ENCODE results near the gene FKBP10.
"Not testable (repeated sequence)": the region's sequence is repeated elsewhere in the genome, so short reads cannot be mapped to it uniquely, and the experiment has no call there.

The FKBP10 gene

DNA sequence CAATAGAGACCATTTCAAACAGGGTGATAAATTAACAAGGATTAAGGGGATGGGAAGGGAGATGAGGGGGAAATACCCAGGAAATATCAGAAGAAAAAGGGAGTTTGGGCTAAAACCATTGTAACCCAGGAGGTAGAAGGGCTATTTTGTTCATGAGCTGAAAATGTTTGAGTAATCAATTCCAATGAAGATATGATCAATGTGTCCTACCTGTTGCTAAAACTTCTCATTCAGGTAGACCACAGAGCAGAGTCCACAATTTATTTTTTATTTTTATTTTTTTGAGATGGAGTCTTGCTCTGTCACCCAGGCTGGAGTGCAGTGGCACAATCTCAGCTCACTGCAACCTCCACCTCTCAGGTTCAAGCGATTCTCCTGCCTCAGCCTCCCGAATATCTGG is 26.6 kb downstream of the FKBP10 start:
- not testable (repeated sequence) for DNase-seq

DNA sequence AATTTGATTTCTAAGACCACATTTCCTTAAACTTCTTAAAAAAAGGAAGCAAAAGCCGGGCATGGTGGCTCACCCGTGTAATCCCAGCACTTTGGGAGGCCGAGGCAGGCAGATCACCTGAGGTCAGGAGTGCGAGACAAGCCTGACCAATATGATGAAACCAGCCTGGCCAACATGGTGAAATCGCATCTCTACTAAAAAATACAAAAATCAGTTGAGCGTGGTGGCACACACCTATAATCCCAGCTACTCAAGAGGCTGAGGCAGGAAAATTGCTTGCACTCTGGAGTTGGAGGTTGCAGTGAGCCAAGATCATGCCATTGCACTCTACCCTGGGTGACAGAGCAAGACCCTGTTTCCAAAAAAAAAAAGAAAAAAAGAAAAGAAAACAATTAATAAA is 28.0 kb downstream of the FKBP10 start:
- not testable (repeated sequence) for DNase-seq

DNA sequence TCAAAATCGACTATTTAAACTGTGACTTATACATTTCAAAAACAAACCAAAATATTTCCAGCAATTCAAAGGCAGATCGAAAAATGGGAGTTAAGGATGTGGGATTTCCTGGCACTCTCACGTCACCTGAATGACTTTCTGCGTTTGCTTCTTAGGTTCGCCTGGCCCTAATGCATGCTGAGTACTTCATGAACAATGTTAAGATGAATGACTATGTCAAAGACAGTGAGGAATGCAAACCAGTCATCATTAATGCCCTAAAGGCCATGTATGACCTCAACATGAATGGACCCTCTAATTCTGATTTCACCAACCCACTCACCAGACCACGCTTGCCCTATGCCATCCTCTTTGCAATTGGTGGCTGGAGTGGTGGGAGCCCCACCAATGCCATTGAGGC is 32.2 kb downstream of the FKBP10 start:
- DNase-seq = no peak

DNA sequence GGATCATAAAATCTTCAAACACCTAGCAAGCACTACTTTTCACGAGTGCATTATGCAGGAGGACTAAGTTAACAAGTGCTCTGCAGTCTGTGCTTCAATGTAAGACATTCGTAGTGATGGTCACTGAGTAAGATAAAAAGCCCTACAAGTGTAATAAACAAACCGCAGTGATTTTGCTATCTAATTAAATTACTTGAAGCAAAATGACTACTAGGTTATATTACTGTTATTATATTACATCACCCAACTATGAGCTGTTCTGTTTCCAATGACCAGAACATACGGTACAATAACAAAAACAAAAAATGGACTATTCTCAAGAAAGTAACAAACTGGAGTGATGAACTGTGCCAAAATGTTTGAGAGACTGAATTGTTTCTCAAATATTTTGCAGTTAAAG is 36.0 kb downstream of the FKBP10 start:
- DNase-seq = no peak

DNA sequence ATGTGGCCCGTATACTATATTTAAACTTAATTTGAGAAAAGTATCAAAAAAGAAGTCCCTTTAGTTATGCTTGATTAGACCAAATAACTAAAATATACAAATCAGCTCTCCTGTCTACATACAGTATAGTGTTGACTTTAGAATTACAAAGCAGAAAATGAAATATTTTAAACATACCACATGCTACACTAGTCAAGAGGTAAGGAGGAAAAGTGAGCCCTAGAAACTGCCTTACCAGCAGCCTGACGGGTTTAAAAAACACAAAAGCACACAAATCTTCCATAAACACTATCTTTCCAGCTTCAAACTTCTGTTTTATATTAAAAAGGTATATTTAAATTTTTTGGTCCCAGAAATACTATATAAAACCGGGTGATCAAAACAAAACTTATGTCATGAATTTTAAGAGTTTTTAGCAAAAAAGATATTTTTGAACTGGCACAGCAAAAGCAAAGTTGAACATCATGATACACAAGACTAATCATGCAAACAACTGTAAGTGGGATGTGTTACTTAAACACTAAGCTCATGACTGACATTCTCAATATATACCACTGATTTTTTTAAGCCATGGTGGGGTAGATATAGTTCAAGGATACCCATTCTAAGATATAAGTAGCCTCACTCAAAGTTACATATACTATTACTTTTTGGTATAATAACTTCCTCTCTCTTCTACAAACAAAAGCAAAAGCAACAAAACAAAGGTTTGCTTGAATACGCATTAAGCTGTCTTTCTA is 36.6 kb downstream of the FKBP10 start:
- no peak for DNase-seq

- DNase-seq = not testable (repeated sequence)
Observed at GRCh38 chr17:41851382-41851781, 38.6 kb downstream of the FKBP10 start.

- DNase-seq = no peak
Observed at GRCh38 chr17:41860254-41860931, 47.6 kb downstream of the FKBP10 start.

DNA sequence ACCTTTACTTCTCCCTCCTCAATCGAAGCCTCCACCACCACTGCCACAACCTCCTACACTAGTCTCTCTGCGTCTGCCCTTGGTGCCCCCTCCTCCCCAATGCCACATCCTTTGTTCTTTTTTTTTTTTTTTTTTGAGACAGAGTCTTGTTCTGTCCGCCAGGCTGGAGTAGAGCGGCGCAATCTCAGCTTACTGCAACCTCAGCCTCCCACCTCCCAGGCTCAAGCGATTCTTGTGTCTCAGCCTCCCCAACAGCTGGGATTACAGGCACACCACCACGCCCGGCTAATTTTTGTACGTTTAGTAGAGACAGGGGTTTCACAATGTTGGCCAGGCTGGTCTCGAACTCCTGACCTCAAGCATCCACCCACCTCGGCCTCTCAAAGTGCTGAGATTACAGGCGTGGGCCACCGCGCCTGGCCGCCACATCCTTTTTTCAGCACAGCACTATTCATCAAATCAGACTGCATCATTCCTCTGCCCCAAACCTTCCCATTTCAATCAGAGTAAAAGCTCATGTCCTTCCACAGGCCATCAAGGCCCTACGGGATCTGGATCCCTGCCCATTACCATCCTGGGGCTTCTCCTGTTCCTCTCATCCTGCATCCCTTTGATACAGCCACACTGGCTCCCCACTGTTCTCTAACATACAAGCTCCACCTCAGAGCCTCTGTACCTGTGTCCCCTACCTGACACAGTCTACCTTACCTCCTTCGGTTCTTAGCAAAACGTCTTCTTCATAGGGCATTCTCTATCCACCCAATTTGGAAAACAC is 50.5 kb downstream of the FKBP10 start:
- DNase-seq = no peak

DNA sequence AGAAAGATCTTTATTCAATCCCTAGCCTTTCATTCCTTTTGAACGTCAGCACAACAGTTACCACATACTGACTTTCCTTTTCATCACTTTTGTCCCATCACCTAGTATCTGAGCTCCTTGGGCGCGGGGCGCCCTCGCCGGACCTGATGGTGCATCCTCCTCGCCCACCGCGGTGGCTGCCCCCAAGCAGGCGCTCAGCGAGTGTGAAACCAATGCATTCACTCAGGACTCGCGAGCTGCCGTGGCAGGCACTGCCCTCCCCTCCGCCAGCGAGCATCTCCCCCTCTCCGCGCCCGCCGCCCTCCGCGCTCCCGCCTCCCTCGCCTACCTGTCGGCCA is 51.7 kb downstream of the FKBP10 start:
- DNase-seq = no peak

DNA sequence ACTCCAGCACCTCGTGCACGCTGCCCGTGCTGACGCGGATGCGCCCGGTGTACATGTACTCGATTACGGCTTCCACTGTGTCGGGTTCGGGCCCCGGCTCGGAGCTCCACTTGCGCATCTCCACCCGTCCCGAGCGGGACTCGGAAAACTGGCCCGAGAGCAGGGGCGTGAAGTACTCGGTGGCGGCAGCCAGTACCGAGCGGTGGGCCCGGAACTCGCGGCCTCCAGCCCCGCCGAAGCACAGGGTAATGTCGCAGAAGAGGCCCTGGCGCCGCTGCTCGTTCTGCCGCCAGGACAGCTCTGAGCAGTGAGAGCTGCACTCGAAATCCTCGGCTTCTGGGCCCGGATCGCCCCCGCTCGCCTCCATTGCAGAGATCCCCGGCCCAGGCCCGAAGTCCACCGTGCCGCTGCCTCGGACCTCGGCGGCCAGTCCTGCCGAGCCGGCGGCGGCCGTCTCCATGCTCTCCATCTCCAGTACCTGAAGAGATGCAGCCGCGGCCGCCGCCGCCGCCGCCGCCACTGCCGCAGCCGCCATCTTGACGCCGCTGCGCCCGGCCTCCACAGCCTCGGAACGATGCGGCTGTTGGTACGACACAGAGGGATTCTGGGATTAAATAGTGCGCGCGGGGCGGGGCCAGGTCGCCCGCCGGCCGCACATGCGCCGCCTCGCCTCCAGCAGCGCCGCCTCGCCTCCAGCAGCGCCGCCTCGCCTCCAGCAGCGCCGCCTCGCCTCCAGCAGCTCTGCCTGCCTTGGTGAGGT is 52.2 kb downstream of the FKBP10 start, which contains the start of gene KLHL11:
KLHL11 (minus strand) TSS at position 588 of the 760 bp plus-strand sequence; CDS start at position 535, 53 bp downstream.
- peak; percentile 84 for DNase-seq

DNA sequence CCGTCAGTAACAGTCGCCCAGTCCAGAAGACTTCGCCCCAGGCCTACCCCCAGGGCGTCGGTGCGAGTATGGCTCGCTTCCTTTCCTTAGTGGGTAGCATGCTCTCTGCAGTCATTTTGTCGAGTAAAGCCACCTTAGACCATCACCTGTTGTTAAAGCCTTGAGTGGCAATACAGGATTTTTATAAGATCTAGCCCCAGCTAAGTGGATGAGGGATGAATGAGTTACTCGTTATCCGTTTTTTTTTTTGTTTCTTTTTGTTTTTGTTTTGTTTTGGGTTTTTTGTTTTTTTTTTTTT is 52.7 kb downstream of the FKBP10 start:
- DNase-seq = no peak

GRCh38 chr17:41868568-41868967 is 55.8 kb downstream of the FKBP10 start:
- no peak for DNase-seq

GRCh38 chr17:41869426-41869825 is 56.6 kb downstream of the FKBP10 start:
- no peak for DNase-seq

GRCh38 chr17:41870097-41870496 is 57.3 kb downstream of the FKBP10 start:
- no peak for DNase-seq

DNA sequence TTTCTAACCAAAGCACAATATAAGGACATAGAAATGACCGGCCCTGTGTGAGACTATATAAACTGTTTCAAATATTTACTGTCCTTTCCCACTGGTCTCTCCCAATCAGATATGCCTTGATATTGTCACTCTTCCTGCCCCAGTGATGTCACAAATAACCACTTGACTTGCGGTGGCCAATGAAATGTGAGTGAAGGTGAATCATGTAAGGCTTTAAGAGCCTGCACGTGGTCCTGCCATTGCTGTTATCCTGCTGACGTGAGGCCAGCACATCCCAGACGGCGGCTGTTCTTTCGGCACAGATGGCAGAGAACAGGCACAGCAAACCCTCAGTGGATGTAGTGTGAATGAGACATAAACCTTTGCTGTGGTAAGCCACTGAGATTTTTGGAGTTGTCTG is 57.8 kb downstream of the FKBP10 start:
- no peak for DNase-seq

- no peak for DNase-seq
Observed at GRCh38 chr17:41871789-41872188, 59.0 kb downstream of the FKBP10 start.
